Left cardiac atrium (tissue), 4 donors: ENCODE data around the gene SYT6. TPM values are rescaled to one million over a fixed set of nuclear protein-coding genes. Genes with fewer than 3 reads are reported as not detected.

ENCODE experiments used
- ATAC-seq, 2 donors: fragments of 200-7000 bp; cut with Tn5 transposase; one replicate each; pipeline ENCODE4 v1.9.1; 2020; ENCODE audit warnings: mild to moderate bottlenecking in 2 of 2, moderate library complexity in 2 of 2
- DNase-seq: peaks from one replicate; pipeline ENCODE4 v3.0.0-alpha.2; 2020
- intact Hi-C, 2 donors: fragments of 100-400 bp; cut with DNase I; formaldehyde crosslinking; loops; one replicate each; pipeline versions ENCODE4 v1.14.1 to v1.15.1; 2022 to 2023
- total RNA-seq, 2 donors: library from RNA; stranded (reverse); fragmentation: NEBNext Ultra II Directional; extraction: Animal tissue kit (Norgen Biotek cat#: 25700); gene quantifications; one replicate each; pipeline ENCODE4 v1.2.1, GENCODE V29; 2021
- donor health status: DM: no; HTN: yes; CAD: no.
- donor health status: DM: no; HTN: yes; CAD: no; lungs with severe emphysema.
- donor health status: DM: yes; HTN: yes; CAD: no.
- donor health status: Dilated cardiomyopathy.

SYT6 gene
- total RNA-seq, 2 donors from 2014 or later, result not detected

GRCh38 chr1:114156538-114157274, 3.0 kb upstream of the SYT6 start:
- intact Hi-C loops, result loop anchor here in 1 of 2 donors (10.0 kb wide), 1 partner anchor 108 kb away; no protein-coding TSS in a partner anchor
- no peak for DNase-seq
- no peak for ATAC-seq

- no peak for DNase-seq
- intact Hi-C loops, result loop anchor here in 1 of 2 donors (10.0 kb wide), 1 partner anchor 109 kb away; no protein-coding TSS in a partner anchor
- no peak for ATAC-seq
These were observed 2.0 kb upstream of the SYT6 start for GRCh38 chr1:114155706-114156105.

GRCh38 chr1:114154963-114155322, 1.3 kb upstream of the SYT6 start:
- DNase-seq (no peak), ATAC-seq (peak in 1 of 2 donors; percentile 9)
- intact Hi-C loops, result loop anchor here in 1 of 2 donors (10.0 kb wide), 1 partner anchor 110 kb away; no protein-coding TSS in a partner anchor

DNA sequence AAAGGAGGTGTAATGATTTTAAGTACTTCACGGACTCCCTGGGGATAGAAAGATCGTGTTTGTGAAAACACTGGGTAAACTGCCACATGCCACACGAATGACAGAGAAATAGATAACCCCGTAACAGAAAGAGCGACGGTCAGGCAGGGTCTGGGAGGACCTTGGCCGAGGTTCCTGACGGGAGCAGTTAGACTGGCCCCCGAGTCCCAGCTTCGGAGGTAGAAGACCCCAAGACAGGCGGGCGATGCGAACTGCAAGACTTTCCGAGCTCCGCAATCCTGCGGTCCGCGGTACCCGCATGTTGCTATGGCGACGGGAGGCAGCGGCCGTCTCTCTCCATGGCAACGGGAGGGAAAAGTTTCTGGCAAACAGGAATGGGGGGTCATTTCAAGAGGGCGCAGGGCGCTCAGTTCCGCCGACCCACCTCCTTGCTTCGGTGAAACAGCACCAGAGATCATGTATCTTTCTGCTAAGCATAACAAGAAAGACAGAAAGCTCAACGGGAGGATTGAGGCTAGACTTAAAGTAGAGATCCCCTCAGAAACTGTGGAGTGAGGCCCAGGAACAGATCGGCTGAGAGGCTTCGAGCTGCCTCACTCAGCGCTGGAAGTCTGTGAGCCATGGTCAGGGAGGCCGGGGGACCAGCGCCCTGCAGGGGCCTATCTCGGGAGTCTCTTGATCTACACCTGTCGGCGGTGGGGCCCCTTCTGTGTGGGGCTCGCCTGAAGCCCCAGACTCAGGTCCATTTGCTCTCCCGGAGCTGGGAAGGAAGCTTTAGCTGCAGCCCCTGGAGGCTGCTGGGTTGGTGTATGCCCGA, 685 bp upstream of the SYT6 start:
- DNase-seq (no peak), ATAC-seq (no peak)
- intact Hi-C loops, result loop anchor here in 1 of 2 donors (10.0 kb wide), 1 partner anchor 110 kb away; no protein-coding TSS in a partner anchor

GRCh38 chr1:114152508-114153260, 985 bp downstream of the SYT6 start:
- intact Hi-C loops, result loop anchor here in 1 of 2 donors (10.0 kb wide), 1 partner anchor 112 kb away; no protein-coding TSS in a partner anchor
- DNase-seq, result peak; percentile 46
- ATAC-seq, result peak; percentile 78 to 91

DNA sequence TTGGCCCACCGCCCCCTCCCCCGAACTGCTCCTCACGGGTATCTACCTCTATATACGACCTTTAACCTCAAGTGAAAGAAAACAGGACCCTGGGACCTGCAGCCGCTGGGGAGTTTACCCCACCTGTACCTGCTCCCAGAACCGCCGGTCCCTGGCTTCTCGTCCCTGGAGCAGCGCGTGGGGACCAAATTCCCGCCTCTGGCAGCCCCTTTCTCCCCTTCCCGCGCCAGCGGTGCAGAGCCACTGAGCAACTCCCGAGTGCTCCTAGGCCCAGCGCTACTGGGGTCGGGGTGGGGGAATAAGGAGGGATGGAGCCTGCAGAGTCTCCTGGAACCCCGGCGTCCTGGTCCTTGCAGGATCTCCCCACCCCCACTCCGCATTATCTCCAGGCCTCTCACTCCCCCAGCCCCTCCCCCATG, 1.6 kb downstream of the SYT6 start:
- intact Hi-C loops, result loop anchor here in 1 of 2 donors (10.0 kb wide), 1 partner anchor 113 kb away; no protein-coding TSS in a partner anchor
- ATAC-seq (no peak), DNase-seq (no peak)

GRCh38 chr1:114150016-114150415, 3.7 kb downstream of the SYT6 start:
- intact Hi-C loops, result loop anchor here in 1 of 2 donors (10.0 kb wide), 1 partner anchor 115 kb away; no protein-coding TSS in a partner anchor
- ATAC-seq, result no peak
- no peak for DNase-seq

GRCh38 chr1:114149211-114149610, 4.5 kb downstream of the SYT6 start:
- intact Hi-C loops, result no loop called here
- no peak for DNase-seq
- ATAC-seq, result no peak

DNA sequence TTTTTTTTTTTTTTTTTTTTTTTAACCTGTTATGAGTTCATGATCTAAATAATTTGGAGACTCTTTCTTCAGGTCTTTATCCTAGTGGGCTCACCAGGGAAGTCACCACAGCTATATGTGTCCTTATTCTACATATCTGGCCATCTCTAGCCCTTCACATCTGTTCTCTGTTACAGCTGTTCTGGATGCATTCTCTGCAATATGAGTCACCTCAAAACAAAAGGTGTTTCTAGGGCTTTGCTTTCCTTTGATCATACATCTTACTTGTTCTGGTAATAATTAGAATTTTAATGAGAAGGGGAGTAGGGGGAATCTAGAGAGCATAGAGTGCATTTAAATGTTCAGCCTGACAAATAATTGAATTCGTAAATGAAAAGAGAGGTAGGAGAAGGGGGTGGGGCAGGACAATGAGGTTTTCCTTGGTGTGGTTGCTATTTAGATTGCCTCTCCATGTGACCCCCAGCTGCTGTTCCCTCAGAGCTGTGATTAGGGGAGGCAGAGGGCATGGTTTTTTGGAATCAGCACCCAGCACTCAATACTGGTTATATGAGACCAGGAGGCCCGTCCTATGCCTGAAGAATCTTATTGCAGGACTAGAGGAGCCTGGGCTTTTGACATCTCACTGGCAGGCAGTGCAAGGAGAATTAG, 8.0 kb downstream of the SYT6 start:
- no peak for ATAC-seq
- DNase-seq, result no peak
- intact Hi-C loops, result no loop called here

- DNase-seq (no peak), ATAC-seq (no peak)
- intact Hi-C loops, result no loop called here
These were observed 9.7 kb downstream of the SYT6 start for GRCh38 chr1:114144016-114144415.

- DNase-seq (no peak), ATAC-seq (no peak)
- intact Hi-C loops, result no loop called here
These were observed 14.1 kb downstream of the SYT6 start for GRCh38 chr1:114139540-114139939.

GRCh38 chr1:114137497-114137896, 16.2 kb downstream of the SYT6 start:
- DNase-seq, result no peak
- intact Hi-C loops, result no loop called here
- no peak for ATAC-seq

DNA sequence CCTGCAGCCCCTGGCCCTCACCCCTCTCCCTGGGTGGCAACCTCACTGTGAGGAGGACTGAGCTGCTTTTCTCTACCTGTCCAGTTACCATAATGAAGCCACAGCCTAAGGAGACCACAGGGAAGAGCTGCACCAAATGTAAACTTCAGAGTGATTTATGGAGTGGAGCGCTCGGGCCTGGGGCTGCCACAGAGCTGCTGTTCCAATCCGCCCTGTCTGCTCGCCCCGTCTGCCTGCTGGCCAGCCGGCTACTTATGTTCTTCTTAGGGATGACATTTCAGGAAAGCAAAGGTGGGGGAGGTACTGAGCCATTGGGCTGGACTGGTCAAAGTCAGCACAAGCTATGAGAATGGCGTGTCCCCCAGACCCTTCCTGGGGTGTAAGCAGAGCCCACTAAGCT, 17.9 kb downstream of the SYT6 start:
- no peak for ATAC-seq
- no peak for DNase-seq
- intact Hi-C loops, result no loop called here

DNA sequence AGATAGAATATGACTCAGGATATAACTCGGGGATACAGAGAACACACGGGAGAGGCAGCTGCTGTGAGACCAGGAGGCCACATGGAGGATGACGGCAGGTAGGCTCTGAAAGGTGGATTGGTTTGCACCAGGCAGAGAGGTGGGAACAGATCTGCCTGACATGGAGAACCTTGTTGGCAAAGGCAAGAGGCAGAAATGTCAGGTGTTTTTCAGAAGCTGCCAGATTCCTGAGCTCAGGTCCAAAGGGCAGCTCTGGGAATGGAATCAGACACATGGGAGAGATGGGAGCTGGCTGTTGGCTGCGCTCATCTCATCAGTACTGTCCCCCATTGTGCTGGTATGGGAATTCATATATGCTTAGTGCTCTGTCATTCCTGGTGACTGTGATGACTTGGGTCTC, 19.2 kb downstream of the SYT6 start:
- intact Hi-C loops, result no loop called here
- DNase-seq (no peak), ATAC-seq (no peak)

GRCh38 chr1:114133129-114133528, 20.5 kb downstream of the SYT6 start:
- intact Hi-C loops, result no loop called here
- ATAC-seq, result no peak
- DNase-seq, result no peak

- intact Hi-C loops, result no loop called here
- DNase-seq, result no peak
- no peak for ATAC-seq
These were observed 22.0 kb downstream of the SYT6 start for GRCh38 chr1:114131526-114132220.

- no peak for ATAC-seq
- intact Hi-C loops, result no loop called here
These were observed 22.7 kb downstream of the SYT6 start for GRCh38 chr1:114130846-114131525.

GRCh38 chr1:114130213-114130612, 23.5 kb downstream of the SYT6 start:
- ATAC-seq (no peak), DNase-seq (no peak)
- intact Hi-C loops, result no loop called here

More at GRCh38 chr1:114130846-114131525, 22.7 kb downstream of the SYT6 start:
- no peak for DNase-seq
